ENCODE results near the gene CCSER1.

DNA sequence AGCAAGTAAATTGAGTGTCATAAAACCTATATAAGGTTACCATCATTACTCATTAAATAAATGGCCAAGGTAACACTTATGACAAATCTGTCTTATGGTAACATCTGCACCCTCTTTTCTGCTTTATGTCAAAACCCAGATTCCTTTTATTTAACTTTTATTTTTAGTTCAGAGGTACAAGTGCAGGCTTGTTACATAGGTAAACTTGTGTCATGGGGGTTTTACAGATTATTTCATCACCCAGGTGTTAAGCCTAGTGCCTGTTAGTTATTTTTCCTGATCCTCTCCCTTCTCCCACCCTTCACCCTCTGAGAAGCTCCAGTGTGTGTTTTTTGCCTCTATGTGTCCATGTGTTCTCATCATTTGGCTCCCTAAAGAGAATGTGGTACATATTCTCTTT, 930.7 kb downstream of the CCSER1 start:
- TF ChIP-seq POLR2AphosphoS5 (IDR thresholded peaks at IDR 0.05; ENCODE audit: low read depth, low read length) = no peak
- no peak for TF ChIP-seq TAF1 (IDR thresholded peaks at IDR 0.05; ENCODE audit: borderline replicate concordance, low read depth, low read length)
- no peak for TF ChIP-seq POLR2A (IDR thresholded peaks at IDR 0.05; ENCODE audit: low read depth, low read length)
